C4-2B (cell line): ENCODE measurements around the gene RGS7.

ENCODE experiments used
- ZFX ChIP-seq: fragments of 450-650 bp; IDR thresholded peaks from 2 replicates; pipeline ENCODE4 v1.6.1; 2017
- TF ChIP-seq, protein P1 (sequence below): fragments of 450-650 bp; conservative IDR thresholded peaks from 2 replicates; pipeline ENCODE4 v1.5.1; 2017; ENCODE audit warnings: mild to moderate bottlenecking

DNA sequence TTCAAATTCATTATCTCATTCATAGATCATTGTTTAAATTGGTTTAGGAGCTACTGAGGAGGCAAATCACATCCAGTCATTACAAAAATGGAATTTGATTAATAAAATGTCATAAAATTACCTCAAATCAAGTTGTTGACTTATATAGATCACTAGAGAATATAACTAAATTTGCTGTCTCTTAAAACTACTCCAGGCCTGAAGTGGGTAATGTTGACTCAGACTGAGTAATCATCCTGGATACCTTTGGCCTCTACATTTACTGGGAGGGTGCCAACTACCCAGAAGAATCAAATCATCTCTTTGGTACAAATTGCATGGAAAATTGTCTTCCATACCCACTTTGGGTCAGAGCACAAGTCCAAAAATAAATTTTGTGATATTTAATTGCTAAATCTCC lies 553.9 kb downstream of the RGS7 start:
- TF ChIP-seq, protein P1, sequence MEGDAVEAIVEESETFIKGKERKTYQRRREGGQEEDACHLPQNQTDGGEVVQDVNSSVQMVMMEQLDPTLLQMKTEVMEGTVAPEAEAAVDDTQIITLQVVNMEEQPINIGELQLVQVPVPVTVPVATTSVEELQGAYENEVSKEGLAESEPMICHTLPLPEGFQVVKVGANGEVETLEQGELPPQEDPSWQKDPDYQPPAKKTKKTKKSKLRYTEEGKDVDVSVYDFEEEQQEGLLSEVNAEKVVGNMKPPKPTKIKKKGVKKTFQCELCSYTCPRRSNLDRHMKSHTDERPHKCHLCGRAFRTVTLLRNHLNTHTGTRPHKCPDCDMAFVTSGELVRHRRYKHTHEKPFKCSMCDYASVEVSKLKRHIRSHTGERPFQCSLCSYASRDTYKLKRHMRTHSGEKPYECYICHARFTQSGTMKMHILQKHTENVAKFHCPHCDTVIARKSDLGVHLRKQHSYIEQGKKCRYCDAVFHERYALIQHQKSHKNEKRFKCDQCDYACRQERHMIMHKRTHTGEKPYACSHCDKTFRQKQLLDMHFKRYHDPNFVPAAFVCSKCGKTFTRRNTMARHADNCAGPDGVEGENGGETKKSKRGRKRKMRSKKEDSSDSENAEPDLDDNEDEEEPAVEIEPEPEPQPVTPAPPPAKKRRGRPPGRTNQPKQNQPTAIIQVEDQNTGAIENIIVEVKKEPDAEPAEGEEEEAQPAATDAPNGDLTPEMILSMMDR, result no peak
- no peak for TF ChIP-seq ZFX
